NCI-H1092 treated with DMSO at 0.1 percent for 48 hours (cell line): Measurements from ENCODE around the gene CDH4.

Experiments used
- DNase-seq: peaks from one replicate; lab custom pipeline; 2025; lab: John Stamatoyannopoulos, UW

Gene CDH4

DNA sequence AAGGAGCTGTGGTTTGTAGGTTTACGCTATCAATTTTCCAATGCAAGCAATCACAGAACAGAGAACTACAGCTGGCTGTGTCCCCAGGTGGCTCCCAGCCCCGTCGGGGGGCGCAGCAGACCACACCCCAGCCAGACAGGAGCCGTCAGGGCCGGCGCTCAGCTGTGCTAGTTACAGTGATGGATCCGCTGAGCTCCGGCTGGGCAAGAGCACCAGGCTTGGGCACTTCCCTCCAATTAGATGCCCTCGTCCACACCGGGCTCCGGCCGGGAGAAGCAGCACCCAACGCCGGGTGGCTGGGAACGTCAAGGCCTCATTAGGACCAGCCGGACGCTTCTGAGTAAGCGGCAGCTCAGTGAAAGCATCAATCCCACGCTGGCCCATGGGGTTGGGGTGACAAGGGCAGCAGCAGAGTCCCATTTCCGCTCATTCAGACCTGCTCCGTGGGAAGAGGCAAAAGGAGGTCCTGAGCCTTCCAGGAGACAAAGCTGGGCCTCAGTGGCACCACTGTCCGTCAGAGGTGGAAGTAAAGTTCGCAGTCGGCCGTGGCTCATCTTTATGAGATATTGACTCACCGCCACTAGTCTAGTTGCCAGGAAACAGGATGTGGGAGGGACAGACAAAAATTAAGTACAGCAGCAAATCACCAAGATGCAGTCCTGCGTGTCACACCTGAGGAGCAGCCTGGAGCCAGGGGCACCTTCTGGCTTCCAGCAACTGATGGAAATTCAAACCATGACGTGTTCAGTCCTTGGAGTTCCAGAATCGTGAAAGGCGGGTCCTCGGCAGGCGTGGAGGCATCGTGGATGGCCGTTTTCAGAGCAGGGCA, 649.5 kb downstream of the CDH4 start:
- DNase-seq = no peak

DNA sequence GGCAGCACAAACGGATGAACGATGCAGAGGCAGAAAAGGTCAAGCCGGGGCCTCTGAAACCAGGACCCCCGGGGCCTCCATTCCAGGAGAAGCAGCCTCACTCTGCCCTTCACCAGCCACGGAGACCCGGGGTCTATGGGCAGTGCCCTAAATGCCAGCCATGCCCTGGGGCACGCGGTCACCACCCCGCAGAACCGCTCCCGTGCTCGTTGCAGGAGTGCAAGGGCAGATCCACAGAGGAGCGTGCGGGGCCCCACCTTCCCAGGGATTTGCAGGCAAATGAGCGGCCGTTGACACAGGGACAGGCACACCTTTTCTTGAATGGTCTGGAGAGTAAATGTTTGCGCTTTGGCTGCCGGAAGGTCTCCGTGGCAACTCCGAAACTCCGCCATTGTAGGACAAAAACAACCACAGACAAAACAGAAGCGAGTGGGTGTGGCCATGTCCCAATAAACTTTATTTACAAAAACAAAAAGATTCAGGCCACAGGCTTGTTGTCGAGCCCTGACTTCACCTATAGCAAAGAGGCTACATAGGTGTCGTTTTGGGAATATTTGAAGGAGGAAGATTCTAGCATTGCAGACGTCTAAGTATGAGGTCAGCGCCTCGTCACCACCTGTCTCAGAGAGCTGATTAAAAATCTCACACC, 650.3 kb downstream of the CDH4 start:
- no peak for DNase-seq

DNA sequence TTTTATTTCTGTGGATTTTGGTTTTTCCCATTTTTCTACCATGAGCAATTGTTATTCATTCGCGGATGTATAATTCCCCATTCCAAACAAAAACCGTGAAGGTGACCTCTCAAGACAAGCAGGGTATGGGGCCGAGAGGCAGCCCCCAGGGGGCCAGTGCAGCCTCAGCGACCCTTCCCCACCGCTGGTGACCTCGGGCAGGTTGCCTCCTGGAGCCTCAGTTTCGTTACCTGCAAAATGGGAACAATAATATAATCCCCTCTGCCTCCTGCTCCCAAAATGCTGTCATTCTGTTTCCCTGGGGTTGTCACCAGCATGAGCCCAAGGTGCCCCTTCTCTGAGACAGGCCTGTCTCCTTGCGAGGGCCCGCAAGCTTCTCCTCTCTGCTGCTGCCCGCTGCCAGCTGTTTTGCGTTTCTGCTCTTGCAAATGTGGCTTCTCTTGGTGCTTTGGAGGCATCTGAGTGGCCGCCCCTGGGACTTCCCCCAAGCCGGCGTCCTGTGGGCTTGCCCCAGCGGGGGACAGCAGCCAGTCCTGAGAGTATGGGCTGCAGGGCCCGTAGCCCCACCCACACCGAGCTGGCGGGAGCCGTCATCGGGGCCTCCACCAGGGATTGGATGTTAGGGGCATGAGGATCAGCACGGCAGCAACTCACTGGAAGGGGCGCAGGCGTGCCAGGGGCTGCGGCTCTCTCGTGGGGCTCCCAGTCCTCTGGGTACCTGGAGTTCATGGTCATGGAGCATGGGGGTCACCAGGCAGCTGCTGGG, 651.7 kb downstream of the CDH4 start:
- DNase-seq = no peak

DNA sequence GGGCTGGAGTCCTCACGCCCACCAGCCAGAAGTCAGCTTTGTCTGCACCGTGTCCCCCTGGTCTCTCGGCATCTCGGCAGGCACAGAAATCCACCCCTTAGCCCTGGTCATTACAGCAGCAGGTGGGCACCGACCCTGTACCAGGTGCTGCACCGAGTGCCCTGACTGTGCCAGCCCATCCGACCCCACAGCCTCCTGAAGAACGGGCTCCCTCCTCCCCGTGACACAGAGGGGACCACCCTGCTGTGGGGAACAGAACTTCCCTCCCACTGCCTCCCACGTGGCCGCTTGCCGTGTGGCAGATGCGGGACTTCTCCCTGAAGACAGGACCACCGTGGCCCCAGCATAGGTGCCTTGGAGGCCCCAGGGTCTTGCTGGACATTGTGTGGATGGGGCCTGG, 652.4 kb downstream of the CDH4 start:
- DNase-seq = no peak

DNA sequence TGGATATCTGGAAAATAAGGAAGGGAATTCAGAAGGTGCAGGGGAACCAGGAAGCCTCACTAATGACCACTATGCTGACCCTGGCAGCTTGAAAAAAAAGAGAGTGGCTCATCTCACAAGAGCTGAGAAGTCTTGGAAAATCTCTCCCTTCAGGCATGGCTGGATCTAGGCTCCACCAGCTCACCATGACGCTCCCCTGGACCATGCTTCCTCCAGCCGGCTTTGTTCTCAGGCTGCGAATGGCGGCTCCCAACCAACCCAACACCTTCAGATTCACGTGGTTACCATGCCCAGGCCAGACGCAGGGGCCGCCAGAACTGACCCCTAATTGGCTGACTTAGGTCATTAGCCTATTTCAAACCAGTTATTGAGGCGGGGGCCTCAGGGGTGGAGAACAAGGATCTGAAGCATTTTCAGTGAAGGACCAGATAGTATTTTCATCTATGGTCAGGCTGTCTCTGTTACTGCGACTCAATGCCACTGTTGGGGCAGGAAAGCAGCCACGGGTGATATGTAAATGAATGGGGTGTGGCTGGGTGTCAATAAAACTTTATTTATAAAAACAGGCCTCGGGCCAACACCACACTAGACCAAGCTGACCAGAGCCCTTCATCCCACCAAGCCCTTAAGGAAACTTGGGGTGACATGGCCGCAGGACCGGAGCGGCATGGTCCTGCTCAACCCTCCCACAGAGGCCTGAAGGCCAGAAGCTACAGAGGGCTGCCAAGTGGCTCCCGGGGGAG, 653.9 kb downstream of the CDH4 start:
- DNase-seq = no peak

DNA sequence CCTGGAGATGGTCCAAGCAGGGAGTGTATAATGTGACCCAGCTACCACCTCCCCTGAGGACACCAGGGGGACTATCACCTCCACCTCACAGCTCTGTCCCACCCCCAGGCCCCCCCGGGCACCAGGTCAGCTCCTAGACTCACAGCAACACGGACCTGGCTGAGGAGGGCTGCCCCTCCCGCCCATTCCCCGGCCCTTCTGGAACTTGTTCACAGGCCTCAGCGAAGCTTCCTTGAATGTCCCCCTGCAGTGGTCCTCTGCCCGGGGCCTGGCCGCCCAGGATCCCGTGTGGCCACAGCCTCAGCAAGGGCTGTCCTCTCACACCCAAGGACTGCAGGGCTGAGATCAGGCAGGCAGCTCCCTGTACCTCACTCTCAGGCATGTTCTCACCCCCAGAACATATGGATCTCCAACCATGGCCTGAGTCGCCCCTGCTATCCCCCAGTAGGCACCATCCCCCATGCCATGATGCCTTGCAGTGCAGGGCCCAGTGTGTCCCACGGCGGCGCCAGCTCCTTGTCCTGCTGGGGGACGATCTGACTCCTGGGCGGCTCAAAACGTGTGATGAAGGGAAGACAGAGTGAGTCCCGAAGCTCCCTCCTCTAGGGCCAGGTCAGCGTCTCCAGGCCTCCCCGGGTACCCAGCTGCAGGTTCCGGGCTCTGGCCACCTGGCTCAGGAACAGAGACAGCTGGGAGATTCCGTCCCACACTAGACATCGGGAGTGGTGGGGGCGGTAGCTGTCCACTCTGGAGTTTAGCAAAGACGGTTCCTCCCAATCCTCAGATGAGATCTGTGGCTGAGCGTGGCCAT, 655.2 kb downstream of the CDH4 start:
- no peak for DNase-seq

DNA sequence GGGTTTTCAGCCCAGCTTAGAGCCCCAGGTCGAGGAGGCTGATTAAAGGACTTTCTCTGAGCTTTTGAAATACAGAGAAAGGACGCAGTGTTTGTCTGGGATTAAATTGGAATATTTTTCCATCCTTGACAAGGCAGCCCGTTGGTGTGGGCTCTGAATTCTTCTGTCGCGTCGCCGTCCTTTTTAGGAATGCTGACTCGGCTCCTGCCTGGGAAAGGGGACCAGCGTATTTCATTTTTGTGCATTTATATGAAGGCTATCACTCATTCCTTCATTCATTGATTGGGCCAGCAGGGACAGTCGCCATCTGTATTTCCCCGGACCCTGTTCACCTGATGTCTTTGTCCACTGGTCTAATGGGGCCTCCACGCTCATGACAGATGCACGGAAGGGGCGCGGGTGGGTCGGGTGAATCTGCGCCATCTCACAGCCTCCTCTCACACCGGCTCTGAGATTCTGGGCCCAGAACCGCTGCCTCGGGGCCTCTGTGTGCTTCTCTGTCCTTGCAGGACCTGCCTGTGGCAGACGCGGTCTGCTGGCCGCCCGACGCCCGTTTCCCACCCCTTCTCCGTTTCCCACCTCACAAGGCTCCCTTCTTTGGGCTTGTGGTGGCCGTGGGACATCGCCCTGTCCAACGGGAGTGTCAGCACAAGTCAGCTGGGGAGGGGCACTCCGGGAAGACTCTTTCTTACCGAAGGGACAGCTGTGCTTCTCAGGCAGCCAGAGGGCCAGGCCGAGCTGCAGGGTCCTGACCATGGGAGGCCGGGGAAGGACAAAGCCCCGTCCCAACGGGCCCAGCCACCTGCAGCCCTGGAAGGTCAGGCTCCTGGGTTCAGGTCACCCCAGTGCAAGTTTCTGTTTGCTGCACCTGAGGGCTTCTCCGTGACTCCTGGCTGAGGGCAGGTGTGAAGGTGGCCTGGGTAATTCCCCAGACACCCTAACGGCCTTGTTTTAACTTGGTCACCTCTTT, 656.3 kb downstream of the CDH4 start:
- DNase-seq = no peak

DNA sequence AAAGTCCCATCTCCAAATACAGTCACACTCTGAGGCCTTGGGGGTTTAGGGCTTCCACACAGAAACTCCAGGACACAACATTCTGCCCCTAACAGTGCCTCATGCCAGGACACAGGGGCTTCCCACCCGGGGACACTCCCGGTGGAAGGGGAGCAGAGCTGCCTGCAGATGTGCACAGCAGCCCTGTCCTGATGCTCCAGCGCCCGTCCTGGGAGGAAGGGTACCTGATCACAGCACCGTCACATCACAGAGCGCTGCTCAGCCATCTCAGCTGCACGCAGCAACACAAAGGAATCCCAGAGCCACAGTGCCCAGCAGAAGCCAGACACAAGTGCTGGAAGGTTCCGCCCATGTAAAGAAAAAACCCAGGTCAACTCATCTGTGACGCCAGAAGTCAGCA, 657.0 kb downstream of the CDH4 start:
- no peak for DNase-seq

DNA sequence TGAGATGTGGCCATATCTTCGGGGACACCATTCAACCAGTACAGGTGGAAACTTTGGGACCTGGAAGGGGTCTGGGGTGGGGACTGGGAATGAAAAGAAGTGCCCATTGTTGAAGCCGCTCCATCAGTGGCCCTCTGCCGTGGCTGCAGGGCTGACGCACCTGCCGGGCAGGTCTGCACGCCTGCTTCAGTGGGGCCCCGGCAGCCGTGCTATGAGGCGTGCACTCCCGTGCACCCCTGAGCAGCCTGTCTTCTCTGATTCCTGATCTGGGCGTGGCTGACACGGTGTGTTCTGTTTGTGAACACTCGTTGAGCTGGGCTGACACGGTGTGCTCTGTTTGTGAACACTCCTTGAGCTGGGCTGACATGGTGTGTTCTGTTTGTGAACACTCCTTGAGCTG, 657.8 kb downstream of the CDH4 start:
- DNase-seq = no peak

DNA sequence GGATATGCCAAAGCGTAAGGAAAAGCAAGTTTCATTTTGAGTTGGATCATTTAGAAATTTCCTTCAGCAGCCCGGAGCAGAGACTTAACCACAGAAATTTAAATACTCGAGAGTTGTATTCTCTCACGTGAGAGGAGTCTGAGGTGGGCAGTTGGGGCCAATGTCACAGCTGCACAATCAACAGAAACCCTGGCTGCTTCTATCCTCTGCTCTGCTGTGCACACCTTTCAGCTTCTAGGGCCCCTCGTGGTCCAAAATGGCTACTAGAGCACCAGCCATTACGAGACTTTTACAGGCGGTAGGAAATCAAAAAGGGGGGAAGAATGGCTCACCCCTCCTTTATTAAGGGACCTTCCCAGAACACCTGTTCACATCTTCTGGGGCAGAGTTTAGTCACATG, 659.8 kb downstream of the CDH4 start:
- no peak for DNase-seq

DNA sequence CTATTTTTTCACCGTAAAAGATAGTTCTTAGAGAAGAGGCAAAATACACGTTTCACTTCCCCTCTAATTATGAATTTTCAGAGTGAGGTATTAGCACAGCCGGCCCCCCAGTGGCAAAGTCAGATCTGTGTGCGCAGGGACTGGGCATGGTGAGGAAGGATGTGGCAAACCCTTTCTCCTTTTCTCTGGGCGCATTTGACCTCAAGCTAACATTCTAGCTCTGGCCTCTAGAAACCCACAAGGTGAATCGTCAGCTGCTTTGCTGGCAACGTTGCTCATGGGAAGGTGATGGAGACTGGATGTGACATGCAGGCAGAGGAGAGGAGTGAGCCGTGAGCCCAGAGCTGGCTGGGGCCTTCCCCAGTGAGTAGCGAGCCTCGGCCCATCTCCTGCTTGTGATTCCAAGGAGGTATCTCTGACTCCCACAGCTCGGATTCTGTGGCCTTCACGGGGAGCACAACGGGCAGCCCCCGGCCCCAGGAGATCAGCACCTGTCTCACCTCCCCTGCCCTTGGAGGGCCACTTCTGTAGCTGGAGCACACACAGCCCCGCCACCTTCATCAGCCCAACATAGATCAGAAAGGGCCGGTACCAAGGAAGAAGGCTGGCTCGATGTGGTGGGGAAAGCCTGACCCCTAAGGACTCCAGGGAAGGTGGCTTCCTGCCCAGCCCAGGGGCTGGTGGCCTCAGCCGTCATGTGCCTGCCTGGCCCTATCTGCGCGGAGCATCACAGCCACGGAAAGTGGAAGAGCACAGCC, 660.8 kb downstream of the CDH4 start:
- no peak for DNase-seq

DNA sequence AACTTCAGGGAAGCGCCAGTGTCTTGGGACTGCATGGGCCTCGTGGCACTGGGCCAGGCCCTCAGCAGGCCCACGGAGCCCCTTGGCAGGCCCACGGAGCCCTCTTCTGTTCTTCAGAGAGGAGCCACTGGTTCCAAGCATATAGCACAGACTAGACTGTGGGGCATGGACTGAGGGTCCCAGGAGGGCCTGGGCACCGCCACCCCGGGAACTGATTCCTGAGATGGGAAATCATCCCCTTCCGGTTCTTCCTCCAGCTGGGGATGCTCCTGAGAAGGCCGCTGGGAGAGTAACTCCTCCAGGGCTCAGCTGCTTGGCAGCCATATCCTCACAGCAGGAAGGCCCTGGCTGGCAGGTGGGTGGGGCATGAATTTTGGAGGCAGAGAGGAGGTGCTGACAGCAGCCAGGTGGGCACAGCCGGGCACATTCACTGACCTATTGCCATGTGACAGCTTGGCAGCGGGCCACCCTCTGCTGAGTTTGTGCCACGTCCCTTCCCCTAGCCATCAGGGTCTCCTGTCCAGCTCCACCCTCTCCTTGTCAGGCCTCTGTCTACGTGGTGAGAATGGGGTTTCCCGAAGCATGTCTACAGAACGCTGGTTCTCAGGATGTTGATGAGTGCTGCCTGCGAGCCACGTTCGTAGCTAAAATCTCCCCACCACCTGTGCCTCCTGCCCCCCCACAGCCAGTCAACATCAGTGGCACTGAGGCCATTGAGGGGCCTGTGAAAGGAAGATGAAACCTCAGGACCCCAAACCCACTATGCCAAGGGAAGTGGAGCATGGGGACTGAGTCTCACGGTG, 661.6 kb downstream of the CDH4 start:
- DNase-seq = no peak

DNA sequence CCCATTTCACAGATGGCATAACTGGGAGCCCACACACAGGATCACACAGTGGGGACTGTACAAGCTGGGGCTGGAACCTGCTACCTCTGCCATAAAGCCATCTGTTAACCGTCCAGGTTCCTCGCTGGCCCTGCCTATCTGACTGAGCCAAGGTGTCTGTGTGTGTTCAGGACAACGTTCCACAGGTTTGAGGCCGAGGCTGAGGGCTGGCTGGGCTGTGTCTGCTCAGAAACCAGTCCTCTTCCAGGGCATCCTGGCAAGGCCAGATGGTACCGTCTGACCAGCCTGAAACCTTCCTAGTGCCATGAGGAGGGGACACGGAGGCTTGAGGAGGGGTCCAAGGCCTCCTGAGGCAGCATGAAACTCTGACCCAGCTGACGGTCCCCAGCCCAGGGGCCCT, 663.0 kb downstream of the CDH4 start:
- no peak for DNase-seq

DNA sequence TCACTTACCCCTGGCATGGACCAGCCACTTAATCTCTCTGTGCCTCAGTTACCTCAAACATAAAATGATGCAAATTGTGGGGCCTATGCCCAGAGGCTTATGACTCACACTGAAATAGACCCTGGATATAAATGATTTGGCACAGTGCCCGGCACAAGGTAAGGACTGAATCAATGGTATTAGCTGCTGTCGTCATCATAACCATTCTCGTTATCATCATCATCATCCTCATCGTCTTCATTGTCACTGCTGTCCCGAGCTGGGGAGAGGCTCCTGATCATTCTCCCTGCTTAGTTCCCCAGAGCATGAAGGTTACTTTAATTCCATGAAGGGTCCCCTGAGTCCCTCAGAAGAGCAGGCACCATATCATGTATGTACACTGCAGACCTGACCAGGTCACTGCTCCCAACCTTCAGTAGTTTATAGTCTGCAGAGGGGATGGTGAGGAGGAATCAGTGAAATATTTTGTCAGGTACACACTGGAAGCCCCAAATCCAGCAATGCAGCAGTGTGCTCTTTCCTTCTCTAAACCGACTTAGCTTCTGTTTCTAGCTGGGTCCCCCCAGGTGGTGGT, 664.3 kb downstream of the CDH4 start:
- DNase-seq = no peak

DNA sequence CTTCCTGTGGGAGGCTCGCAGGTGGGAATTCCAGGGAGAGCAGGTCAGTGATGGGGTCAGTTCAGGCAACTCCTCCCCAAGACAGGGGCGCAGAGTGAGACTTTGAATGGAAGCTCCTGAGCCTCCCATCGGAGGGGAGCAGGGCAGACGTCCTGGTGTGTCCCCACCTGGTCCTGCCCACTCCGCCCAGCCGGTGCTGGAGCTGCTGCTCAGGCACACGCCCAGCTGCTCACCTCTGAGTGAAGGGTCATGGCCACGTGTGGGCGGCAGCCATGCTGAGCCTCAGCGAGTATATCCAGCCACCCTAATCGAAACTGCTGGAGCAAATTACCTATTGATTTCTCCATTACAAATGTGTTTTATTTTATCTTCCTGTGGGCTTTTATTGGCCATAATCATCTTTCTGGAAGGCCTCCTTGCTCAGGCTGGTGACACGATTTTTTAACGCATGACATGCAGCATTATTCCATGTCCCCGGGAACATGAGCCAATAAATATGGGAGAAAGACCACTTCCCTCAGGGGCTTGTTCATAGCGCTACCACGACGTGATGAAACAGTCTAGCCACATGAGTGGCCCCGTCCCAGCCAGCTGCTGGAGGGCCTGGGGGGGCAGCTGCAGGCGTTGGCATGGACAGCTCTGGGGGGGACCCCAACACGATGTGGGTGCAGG, 665.5 kb downstream of the CDH4 start:
- DNase-seq = no peak

DNA sequence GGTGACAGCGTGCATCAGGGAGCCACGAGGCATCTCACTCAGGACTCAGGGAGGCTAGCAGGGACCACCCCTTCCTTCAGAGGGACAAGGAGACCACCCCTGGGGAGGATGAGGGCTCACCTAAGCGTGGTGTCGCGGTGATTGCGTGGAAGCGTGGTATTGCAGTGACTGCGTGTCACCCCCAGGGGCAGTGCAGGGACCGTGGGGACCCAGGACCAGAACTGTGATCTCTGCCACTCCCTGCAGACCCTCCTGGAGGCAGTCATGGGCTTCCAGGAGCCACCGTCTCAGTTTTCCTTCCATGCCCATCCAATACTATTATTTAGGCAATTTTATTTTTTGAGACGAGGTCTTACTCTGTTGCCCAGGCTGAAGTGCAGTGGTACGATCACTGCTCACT, 666.5 kb downstream of the CDH4 start:
- no peak for DNase-seq

DNA sequence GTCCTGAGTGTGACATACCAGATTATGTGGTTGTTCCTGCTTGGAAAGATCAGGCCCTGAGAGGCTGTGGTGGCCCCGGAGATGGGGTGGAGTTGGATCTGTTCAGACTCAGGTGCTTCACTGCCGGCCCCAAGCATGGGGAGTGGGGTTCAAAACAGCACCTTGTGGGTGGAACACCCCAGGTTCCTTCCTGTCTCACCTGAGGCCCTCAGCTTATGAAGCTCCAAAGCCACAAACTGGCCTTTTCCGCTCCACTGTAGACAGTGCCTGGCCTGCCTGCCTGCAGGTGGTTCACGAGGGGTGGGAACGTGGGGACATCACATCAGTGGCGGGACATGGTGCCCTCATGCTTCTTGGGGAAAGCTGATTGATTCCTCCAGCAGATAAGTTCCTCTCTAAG, 667.2 kb downstream of the CDH4 start:
- no peak for DNase-seq
